AG09309 (cell line): ENCODE measurements around the gene LOXL3.

ENCODE experiments used
- DNase-seq: peaks from one replicate; pipeline ENCODE4 v3.0.0-alpha.2; 2010; ENCODE audit warnings: low read depth
- H3K4me3 ChIP-seq: 2 replicates; pipeline ENCODE4 v1.5.1; 2011; ENCODE audit warnings: mild to moderate bottlenecking, low read depth, low read length, moderate library complexity; ENCODE audit not compliant: control insufficient read depth
- CTCF ChIP-seq: IDR thresholded peaks from 2 replicates; pipeline ENCODE4 v1.5.1; 2011; ENCODE audit warnings: mild to moderate bottlenecking, low read depth, low read length, inconsistent platforms; ENCODE audit not compliant: insufficient read depth, control insufficient read depth; ENCODE audit errors: missing control alignments

The LOXL3 gene

GRCh38 chr2:74551942-74552913 is 1.5 kb downstream of the LOXL3 start:
- DNase-seq: no peak
- no peak for TF ChIP-seq CTCF
- peak overlapping the region; percentile 94 for H3K4me3 ChIP-seq

GRCh38 chr2:74551530-74551929 is 2.2 kb downstream of the LOXL3 start:
- no peak for DNase-seq
- TF ChIP-seq CTCF: no peak
- H3K4me3 ChIP-seq: no peak overlapping the region

- TF ChIP-seq CTCF: no peak
- no peak for DNase-seq
- no peak overlapping the region for H3K4me3 ChIP-seq
Measured at GRCh38 chr2:74550231-74550630, 3.5 kb downstream of the LOXL3 start.

GRCh38 chr2:74548900-74549826 is 4.6 kb downstream of the LOXL3 start:
- H3K4me3 ChIP-seq: peak overlapping the region; percentile 51
- no peak for DNase-seq
- no peak for TF ChIP-seq CTCF

GRCh38 chr2:74548285-74548899 is 5.3 kb downstream of the LOXL3 start:
- peak overlapping the region; percentile 32 for H3K4me3 ChIP-seq
- DNase-seq: no peak
- TF ChIP-seq CTCF: no peak

GRCh38 chr2:74546004-74546403 is 7.7 kb downstream of the LOXL3 start:
- H3K4me3 ChIP-seq: no peak overlapping the region
- no peak for TF ChIP-seq CTCF

More at GRCh38 chr2:74546004-74546403, 7.7 kb downstream of the LOXL3 start:
- no peak for DNase-seq
